Measurements from ENCODE around the gene STC2. TPM values are rescaled to one million over a fixed set of nuclear protein-coding genes. Genes with fewer than 3 reads are reported as not detected.
"Not testable (repeated sequence)": the region's sequence is repeated elsewhere in the genome, so short reads cannot be mapped to it uniquely, and the experiment has no call there.

Gene STC2, protein sequence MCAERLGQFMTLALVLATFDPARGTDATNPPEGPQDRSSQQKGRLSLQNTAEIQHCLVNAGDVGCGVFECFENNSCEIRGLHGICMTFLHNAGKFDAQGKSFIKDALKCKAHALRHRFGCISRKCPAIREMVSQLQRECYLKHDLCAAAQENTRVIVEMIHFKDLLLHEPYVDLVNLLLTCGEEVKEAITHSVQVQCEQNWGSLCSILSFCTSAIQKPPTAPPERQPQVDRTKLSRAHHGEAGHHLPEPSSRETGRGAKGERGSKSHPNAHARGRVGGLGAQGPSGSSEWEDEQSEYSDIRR
- total RNA-seq, result 100 to 1,000 TPM in 2 of 3 donors, 10 to 100 TPM in 1; 12.8 to 502 (median 347) TPM

DNA sequence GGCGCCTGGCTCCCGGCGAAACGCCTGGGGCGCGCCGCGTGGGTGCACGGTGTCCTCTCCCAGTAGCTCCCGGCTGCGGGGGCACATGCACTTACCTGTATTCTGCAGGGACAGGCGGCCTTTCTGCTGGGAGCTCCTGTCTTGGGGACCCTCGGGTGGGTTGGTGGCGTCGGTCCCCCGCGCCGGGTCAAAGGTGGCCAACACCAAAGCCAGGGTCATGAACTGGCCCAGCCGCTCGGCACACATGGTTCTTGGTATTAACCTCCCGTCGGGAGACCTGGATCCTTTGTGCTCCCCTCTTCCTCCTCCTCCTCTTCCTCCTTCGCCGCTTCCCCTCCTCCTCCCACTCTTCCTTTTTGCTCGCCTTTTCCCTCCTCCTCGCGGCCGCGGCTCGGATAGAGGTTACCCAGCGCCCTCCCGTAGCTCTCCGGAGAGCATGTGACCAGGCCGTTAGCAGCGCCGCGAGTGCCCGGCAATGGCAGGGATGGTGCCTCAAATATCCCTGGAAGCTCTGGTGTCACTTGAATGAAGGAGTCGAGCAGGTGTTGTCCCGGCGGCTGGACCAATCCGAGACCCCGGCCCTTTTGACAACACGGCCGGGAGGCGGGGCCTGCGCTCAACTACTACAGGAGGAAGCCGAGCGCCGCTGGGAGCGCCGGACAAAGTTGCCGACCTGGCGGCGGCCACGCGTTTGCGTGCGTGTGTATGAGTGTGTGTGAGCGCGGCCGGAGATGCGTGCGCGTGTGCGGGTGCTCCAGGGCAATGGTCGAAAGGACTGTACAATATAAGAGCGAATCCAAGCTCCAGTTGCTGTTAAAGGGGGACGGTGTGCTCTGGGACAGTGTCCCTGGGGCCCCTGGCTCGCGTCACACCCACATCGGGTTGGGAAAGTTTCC is at the start of gene STC2:
STC2 (minus strand) TSS at position 467 of the 896 bp plus-strand sequence; CDS start at position 246, 221 bp downstream.
- DNase-seq (ENCODE audit: low spot score in 2 of 2), result peak; percentile 95
- H3K27ac ChIP-seq, result peak within 1 kb of the TSS; percentile 77 to 92
- TF ChIP-seq POLR2A (IDR thresholded peaks at IDR 0.05) (peak; percentile 66), POLR2AphosphoS5 (IDR thresholded peaks at IDR 0.05) (peak; percentile 71 to 90 (median 78))
- TF ChIP-seq, protein P1, sequence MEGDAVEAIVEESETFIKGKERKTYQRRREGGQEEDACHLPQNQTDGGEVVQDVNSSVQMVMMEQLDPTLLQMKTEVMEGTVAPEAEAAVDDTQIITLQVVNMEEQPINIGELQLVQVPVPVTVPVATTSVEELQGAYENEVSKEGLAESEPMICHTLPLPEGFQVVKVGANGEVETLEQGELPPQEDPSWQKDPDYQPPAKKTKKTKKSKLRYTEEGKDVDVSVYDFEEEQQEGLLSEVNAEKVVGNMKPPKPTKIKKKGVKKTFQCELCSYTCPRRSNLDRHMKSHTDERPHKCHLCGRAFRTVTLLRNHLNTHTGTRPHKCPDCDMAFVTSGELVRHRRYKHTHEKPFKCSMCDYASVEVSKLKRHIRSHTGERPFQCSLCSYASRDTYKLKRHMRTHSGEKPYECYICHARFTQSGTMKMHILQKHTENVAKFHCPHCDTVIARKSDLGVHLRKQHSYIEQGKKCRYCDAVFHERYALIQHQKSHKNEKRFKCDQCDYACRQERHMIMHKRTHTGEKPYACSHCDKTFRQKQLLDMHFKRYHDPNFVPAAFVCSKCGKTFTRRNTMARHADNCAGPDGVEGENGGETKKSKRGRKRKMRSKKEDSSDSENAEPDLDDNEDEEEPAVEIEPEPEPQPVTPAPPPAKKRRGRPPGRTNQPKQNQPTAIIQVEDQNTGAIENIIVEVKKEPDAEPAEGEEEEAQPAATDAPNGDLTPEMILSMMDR (IDR thresholded peaks at IDR 0.05), result peak in 1 of 3 donors; percentile 10
- peaks cover 2 to 37% of the 10 kb centered on the region in 2 donors for H3K27me3 ChIP-seq
- intact Hi-C loops (cut with DNase I; ENCODE audit: low total_unique reads), result loop anchor here (5.0 kb wide), 1 partner anchor 164 kb away; no protein-coding TSS in a partner anchor
- no peaks in the 10 kb centered on the region for H3K9me3 ChIP-seq
- peaks cover 0 to 4% of the 10 kb centered on the region in 2 donors for H3K4me1 ChIP-seq
- H3K4me3 ChIP-seq, result peak within 1 kb of the TSS; percentile 25 to 78 (median 63)
- H3K36me3 ChIP-seq, result no peaks in the 10 kb centered on the region

DNA sequence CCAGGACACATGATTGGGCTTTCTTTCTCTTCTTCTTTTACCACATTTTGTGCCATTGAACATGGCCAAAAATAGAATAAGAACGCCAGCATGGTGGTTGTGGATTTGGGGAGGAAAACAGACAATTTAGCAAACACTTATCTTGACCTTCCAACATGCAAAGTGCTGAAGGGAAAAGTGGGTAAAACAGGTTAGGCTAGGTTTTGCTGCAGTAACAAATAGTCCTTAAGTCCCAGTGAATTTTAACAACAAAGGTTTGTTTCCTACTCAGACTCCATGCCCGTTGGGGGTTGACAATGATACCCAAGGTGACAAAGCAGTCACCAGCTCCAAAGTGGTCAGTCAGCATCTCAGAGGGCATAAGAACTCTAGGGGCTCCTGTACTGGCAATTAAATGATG is 43.2 kb upstream of the STC2 start:
- Histone ChIP-seq H3K27me3 (no peaks in the 10 kb centered on the region), H3K9me3 (peaks cover 4 to 10% of the 10 kb centered on the region in 2 donors), H3K4me1 (no peaks in the 10 kb centered on the region), H3K27ac (no peak overlapping the region), H3K4me3 (no peak overlapping the region), H3K36me3 (no peaks in the 10 kb centered on the region)
- no peak for DNase-seq (ENCODE audit: low spot score in 2 of 2)
- intact Hi-C loops (cut with DNase I; ENCODE audit: low total_unique reads), result no loop called here
- TF ChIP-seq, protein P1 (IDR thresholded peaks at IDR 0.05), result no peak
- TF ChIP-seq POLR2AphosphoS5 (IDR thresholded peaks at IDR 0.05) (no peak), POLR2A (IDR thresholded peaks at IDR 0.05) (no peak)

DNA sequence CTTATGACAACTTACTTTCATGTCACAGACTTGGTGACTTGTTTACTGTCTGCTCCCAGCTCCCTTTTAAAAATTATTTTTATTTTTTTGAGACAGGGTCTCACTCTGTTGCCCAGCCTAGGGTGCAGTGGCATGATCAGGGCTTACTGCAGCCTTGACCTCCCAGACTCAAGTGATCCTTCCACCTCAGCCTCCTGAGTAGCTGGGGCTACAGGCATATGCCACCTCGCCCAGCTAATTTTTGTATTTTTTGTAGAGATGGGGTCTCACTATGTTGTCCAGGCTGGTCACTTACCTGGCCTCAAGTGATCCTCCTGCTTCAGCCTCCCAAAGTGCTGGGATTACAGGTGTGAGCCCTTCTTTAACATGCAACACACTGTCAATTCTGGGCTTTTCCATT is 35.2 kb upstream of the STC2 start:
- H3K27ac ChIP-seq; DNase-seq (ENCODE audit: low spot score in 2 of 2); H3K4me3 ChIP-seq; H3K4me1 ChIP-seq; H3K36me3 ChIP-seq; intact Hi-C loops (cut with DNase I; ENCODE audit: low total_unique reads); H3K27me3 ChIP-seq: not testable (repeated sequence)
- H3K9me3 ChIP-seq, result peaks cover 3 to 15% of the 10 kb centered on the region in 2 donors

DNA sequence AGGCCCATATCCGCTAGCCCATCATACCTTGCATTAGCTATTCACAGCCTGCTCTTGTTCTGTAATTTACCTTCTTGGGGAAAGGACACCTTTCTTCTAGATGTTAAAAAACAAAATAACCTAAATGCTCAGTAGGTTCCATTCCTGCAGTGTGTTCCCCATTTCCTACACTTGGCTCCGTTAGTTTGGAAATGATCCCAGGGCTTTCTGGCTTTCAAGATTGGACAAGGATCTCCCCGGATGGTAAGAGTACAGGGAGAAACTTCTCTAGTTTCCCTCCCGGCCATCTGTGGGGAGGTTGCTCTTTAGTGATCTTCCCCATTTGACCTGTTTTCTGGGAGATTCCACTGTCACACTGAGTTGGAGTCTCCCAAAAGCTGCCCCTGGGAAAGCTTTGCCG is 27.3 kb upstream of the STC2 start:
- Histone ChIP-seq H3K9me3 (no peaks in the 10 kb centered on the region), H3K4me3 (no peak overlapping the region), H3K27ac (peak overlapping the region in 1 of 2 donors; percentile 71), H3K27me3 (no peaks in the 10 kb centered on the region), H3K4me1 (no peaks in the 10 kb centered on the region), H3K36me3 (no peaks in the 10 kb centered on the region)
- TF ChIP-seq POLR2AphosphoS5 (IDR thresholded peaks at IDR 0.05) (no peak), POLR2A (IDR thresholded peaks at IDR 0.05) (no peak)
- TF ChIP-seq, protein P1 (IDR thresholded peaks at IDR 0.05), result no peak
- no peak for DNase-seq (ENCODE audit: low spot score in 2 of 2)
- intact Hi-C loops (cut with DNase I; ENCODE audit: low total_unique reads), result no loop called here

DNA sequence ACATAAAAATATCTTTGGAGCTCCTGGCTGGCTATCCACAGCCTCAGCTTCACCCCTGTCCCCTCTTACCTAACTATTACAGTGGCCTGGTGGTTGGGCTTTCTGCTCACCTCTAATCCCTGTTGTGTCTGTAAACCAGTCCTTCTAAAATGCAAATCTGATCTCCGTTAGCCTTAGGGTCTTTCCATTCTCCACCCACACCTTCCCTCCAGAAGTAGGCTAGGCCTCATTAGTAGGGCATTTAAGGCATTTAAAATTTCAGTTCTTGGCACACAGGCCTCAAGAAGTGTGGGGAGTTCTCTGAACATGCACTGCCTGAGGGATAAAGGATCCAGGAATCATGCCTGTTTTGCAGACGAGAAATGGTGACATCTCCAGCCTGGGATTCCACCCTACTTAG is 26.4 kb upstream of the STC2 start:
- Histone ChIP-seq H3K4me3 (no peak overlapping the region), H3K9me3 (no peaks in the 10 kb centered on the region), H3K27ac (peak overlapping the region in 1 of 2 donors; percentile 71), H3K27me3 (no peaks in the 10 kb centered on the region), H3K36me3 (no peaks in the 10 kb centered on the region), H3K4me1 (no peaks in the 10 kb centered on the region)
- DNase-seq (ENCODE audit: low spot score in 2 of 2), result peak in 1 of 2 donors; percentile 59
- TF ChIP-seq POLR2AphosphoS5 (IDR thresholded peaks at IDR 0.05) (no peak), POLR2A (IDR thresholded peaks at IDR 0.05) (no peak)
- TF ChIP-seq, protein P1 (IDR thresholded peaks at IDR 0.05), result no peak
- intact Hi-C loops (cut with DNase I; ENCODE audit: low total_unique reads), result no loop called here
